CD14-positive monocyte (primary cell): Measurements from ENCODE around the gene AQP3. TPM values are rescaled to one million over a fixed set of nuclear protein-coding genes. Genes with fewer than 3 reads are reported as not detected.
"Not testable (repeated sequence)": the region's sequence is repeated elsewhere in the genome, so short reads cannot be mapped to it uniquely, and the experiment has no call there.

Source experiments
- DNase-seq, 3 donors: peaks; one replicate each; pipeline ENCODE4 v3.0.0-alpha.2; 2011 to 2022
- H2AFZ ChIP-seq: 2 replicates; pipeline ENCODE4 v1.6.0; 2012; ENCODE audit warnings: mild to moderate bottlenecking, low read depth, low read length, inconsistent platforms; ENCODE audit not compliant: insufficient read depth, poor library complexity, severe bottlenecking
- H3K27ac ChIP-seq, 2 donors: 1 replicate in 1 of 2; 2 replicates in 1 of 2; pipeline ENCODE4 v1.5.1; 2012 to 2013; ENCODE audit warnings: low read length in 2 of 2, control low read depth in 1 of 2, inconsistent platforms in 1 of 2, low read depth in 1 of 2, mild to moderate bottlenecking in 1 of 2
- H3K27me3 ChIP-seq, 2 donors: one replicate each; pipeline versions ENCODE4 v1.6.0 to v1.6.1; 2011 to 2013; ENCODE audit warnings: low read length in 2 of 2; ENCODE audit not compliant: control insufficient read depth in 2 of 2, insufficient read depth in 2 of 2
- H3K36me3 ChIP-seq, 2 donors: replicated peaks in 1 of 2; 1 replicate in 1 of 2; 2 replicates in 1 of 2; pipeline versions ENCODE4 v1.5.1 to v1.6.1; 2012 to 2013; ENCODE audit warnings: low read length in 2 of 2, control low read depth in 1 of 2, inconsistent platforms in 1 of 2, mild to moderate bottlenecking in 1 of 2; ENCODE audit not compliant: insufficient read depth in 2 of 2, control insufficient read depth in 1 of 2
- H3K4me1 ChIP-seq, 2 donors: 1 replicate in 1 of 2; 2 replicates in 1 of 2; pipeline versions ENCODE4 v1.5.1 to v1.6.1; 2012 to 2013; ENCODE audit warnings: low read length in 2 of 2, control low read depth in 1 of 2, inconsistent platforms in 1 of 2, mild to moderate bottlenecking in 1 of 2, moderate library complexity in 1 of 2; ENCODE audit not compliant: insufficient read depth in 2 of 2, control insufficient read depth in 1 of 2
- H3K4me2 ChIP-seq: replicated peaks from 2 replicates; pipeline ENCODE3; 2012; ENCODE audit warnings: low read length, moderate library complexity, mild to moderate bottlenecking; ENCODE audit not compliant: poor library complexity, severe bottlenecking; ENCODE audit errors: extremely low read depth
- H3K4me3 ChIP-seq, 3 experiments: fragments of 200-600 bp in 1 of 3; sonication (generic) in 1 of 3; replicated peaks in 1 of 3; 1 replicate in 2 of 3; 2 replicates in 1 of 3; pipeline ENCODE4 v1.5.1; 2011 to 2013; ENCODE audit warnings: low read length in 3 of 3, mild to moderate bottlenecking in 3 of 3, control low read depth in 2 of 3, low read depth in 2 of 3, inconsistent platforms in 1 of 3, moderate library complexity in 1 of 3
- H3K79me2 ChIP-seq: 2 replicates; pipeline ENCODE4 v1.6.0; 2012; ENCODE audit warnings: mild to moderate bottlenecking, control low read depth, inconsistent platforms, low read length, moderate library complexity; ENCODE audit not compliant: insufficient read depth
- H3K9ac ChIP-seq: 2 replicates; pipeline ENCODE4 v1.6.0; 2017; ENCODE audit warnings: low read length, mild to moderate bottlenecking; ENCODE audit not compliant: insufficient read depth, poor library complexity, severe bottlenecking
- H3K9me3 ChIP-seq, 2 donors: replicated peaks in 1 of 2; 1 replicate in 1 of 2; 2 replicates in 1 of 2; pipeline versions ENCODE4 v1.5.1 to v1.6.1; 2012 to 2013; ENCODE audit warnings: low read length in 2 of 2, control low read depth in 1 of 2; ENCODE audit not compliant: control insufficient read depth in 1 of 2, insufficient read depth in 1 of 2
- H4K20me1 ChIP-seq: 2 replicates; pipeline ENCODE4 v1.6.0; 2012; ENCODE audit warnings: mild to moderate bottlenecking, low read length, control low read depth, moderate library complexity; ENCODE audit not compliant: insufficient read depth
- H3K27ac Mint-ChIP-seq, 7 donors: one replicate each; pipeline ENCODE4 v1.8.0; 2020; ENCODE audit warnings: mild to moderate bottlenecking in 7 of 7, mixed read lengths in 7 of 7, moderate library complexity in 6 of 7, inconsistent platforms in 2 of 7
- H3K27me3 Mint-ChIP-seq, 3 donors: one replicate each; pipeline ENCODE4 v1.8.0; 2021 to 2022; ENCODE audit warnings: low read depth in 3 of 3, mild to moderate bottlenecking in 3 of 3, mixed read lengths in 3 of 3, moderate library complexity in 3 of 3, inconsistent platforms in 1 of 3
- H3K36me3 Mint-ChIP-seq, 2 donors: one replicate each; pipeline ENCODE4 v1.8.0; 2020; ENCODE audit warnings: mixed read lengths in 2 of 2, inconsistent platforms in 1 of 2, mild to moderate bottlenecking in 1 of 2
- H3K4me1 Mint-ChIP-seq: one replicate; pipeline ENCODE4 v1.8.0; 2020; ENCODE audit warnings: mild to moderate bottlenecking, mixed read lengths
- H3K4me3 Mint-ChIP-seq, 2 donors: one replicate each; pipeline ENCODE4 v1.8.0; 2020; ENCODE audit warnings: mild to moderate bottlenecking in 2 of 2, mixed read lengths in 2 of 2, moderate library complexity in 1 of 2
- H3K9me3 Mint-ChIP-seq, 7 donors: one replicate each; pipeline ENCODE4 v1.8.0; 2020 to 2022; ENCODE audit warnings: mixed read lengths in 7 of 7, mild to moderate bottlenecking in 6 of 7, moderate library complexity in 6 of 7, inconsistent platforms in 2 of 7
- CTCF ChIP-seq: fragments of 200-600 bp; IDR thresholded peaks from one replicate; pipeline ENCODE4 v1.8.0; 2022; ENCODE audit warnings: antibody characterized with exemption, mild to moderate bottlenecking
- WGBS: methylation state at CpG from one replicate; pipeline ENCODE4 v1.1.5; 2013; ENCODE audit warnings: missing lambda C conversion rate; ENCODE audit not compliant: insufficient coverage; 5-methylcytosine and 5-hydroxymethylcytosine counted together
- intact Hi-C, 2 donors: fragments of 100-400 bp; cut with micrococcal nuclease; formaldehyde crosslinking; loops; one replicate each; pipeline versions ENCODE4 v1.15.0 to v1.15.1; 2023
- polyA minus RNA-seq: library from RNA; depleted of rRNA, polyadenylated mRNA; stranded (reverse); fragments of >200 nt; gene quantifications from 2 replicates; pipeline ENCODE4 v1.2.3, GENCODE V29; 2012
- polyA plus RNA-seq, 3 donors: library from polyadenylated mRNA; depleted of rRNA in 1 of 3; unstranded in 2 of 3; stranded (reverse) in 1 of 3; fragments of 300-500 nt in 2 of 3; fragments of >200 nt in 1 of 3; fragmentation: Illumina TruSeq in 2 of 3; gene quantifications; 1 replicate in 2 of 3; 2 replicates in 1 of 3; pipeline ENCODE4 v1.2.3, GENCODE V29; 2012 to 2021
- total RNA-seq, 12 experiments: library from RNA in 1 of 12; stranded (reverse) in 1 of 12; fragments of 120-200 nt in 1 of 12; gene quantifications; one replicate each; pipeline ENCODE4 v1.2.4 and lab custom pipeline; 2013 to 2026; ENCODE audit warnings: mixed read lengths in 6 of 12, inconsistent platforms in 1 of 12

AQP3 gene
- total RNA-seq (2013) = 0.31 TPM
- under 1 TPM; 0.39 to 0.70 (median 0.63) TPM for polyA plus RNA-seq
- polyA minus RNA-seq = 0.14 and 0.40 TPM in 2 replicates
- total RNA-seq (lab: John Stamatoyannopoulos, UW) = 0.12 to 2.8 (median 0.63) reads per million in 11 experiments

- no peak for TF ChIP-seq CTCF
- Histone ChIP-seq H2AFZ (peak within 1 kb of the TSS; percentile 77), H3K27me3 (peaks cover 3 to 13% of the 10 kb centered on the region in 2 donors), H3K79me2 (no peaks in the 10 kb centered on the region), H4K20me1 (no peaks in the 10 kb centered on the region), H3K27ac (no peak within 1 kb of the TSS), H3K9me3 (no peaks in the 10 kb centered on the region), H3K9ac (peak within 1 kb of the TSS; percentile 54), H3K36me3 (no peaks in the 10 kb centered on the region), H3K4me1 (peaks cover 11 to 16% of the 10 kb centered on the region in 2 donors), H3K4me3 (peak within 1 kb of the TSS; percentile 39 to 74 (median 39)), H3K4me2 (peak within 1 kb of the TSS; percentile 89)
- peak within 1 kb of the TSS; percentile 82 to 96 for H3K4me3 Mint-ChIP-seq
- intact Hi-C loops = no loop called here
- H3K27ac Mint-ChIP-seq = peak within 1 kb of the TSS in 4 of 7 donors; percentile 23 to 75 (median 67)
- peak; percentile 25 to 40 (median 28) for DNase-seq
- H3K27me3 Mint-ChIP-seq = peaks cover 20 to 31% (median 20%) of the 10 kb centered on the region in 3 donors
- peaks cover 16% of the 10 kb centered on the region for H3K4me1 Mint-ChIP-seq
- WGBS = under 1% methylated on average over 47 of the region's 50 CpGs
- H3K9me3 Mint-ChIP-seq = peaks cover 0 to 5% (median 0%) of the 10 kb centered on the region in 7 donors
- H3K36me3 Mint-ChIP-seq = no peaks in the 10 kb centered on the region
These were observed at the start of gene AQP3 for GRCh38 chr9:33446946-33447798. TSS of gene AQP3 (minus strand) at chr9:33447593. CDS start at chr9:33447530, 63 bp downstream.

GRCh38 chr9:33493819-33494218, 46.4 kb upstream of the AQP3 start:
- H3K9me3 ChIP-seq, H3K4me1 Mint-ChIP-seq, DNase-seq, H3K4me3 Mint-ChIP-seq, H3K9ac ChIP-seq, H4K20me1 ChIP-seq, H3K27me3 ChIP-seq, H3K36me3 Mint-ChIP-seq, intact Hi-C loops, H3K36me3 ChIP-seq, H3K79me2 ChIP-seq, H3K27me3 Mint-ChIP-seq, H3K9me3 Mint-ChIP-seq, H3K4me3 ChIP-seq, H3K27ac Mint-ChIP-seq, H3K4me1 ChIP-seq, H3K27ac ChIP-seq, H2AFZ ChIP-seq, H3K4me2 ChIP-seq: not testable (repeated sequence)
- no CpG with 5 or more reads among the region's 2 CpGs for WGBS
